Measurements from ENCODE around the gene AIG1. TPM values are rescaled to one million over a fixed set of nuclear protein-coding genes. Genes with fewer than 3 reads are reported as not detected.
"Not testable (repeated sequence)": the region's sequence is repeated elsewhere in the genome, so short reads cannot be mapped to it uniquely, and the experiment has no call there.

AIG1 gene
- total and polyA plus RNA-seq, 2 donors from 2014 or later: 57.3 to 146 TPM

DNA sequence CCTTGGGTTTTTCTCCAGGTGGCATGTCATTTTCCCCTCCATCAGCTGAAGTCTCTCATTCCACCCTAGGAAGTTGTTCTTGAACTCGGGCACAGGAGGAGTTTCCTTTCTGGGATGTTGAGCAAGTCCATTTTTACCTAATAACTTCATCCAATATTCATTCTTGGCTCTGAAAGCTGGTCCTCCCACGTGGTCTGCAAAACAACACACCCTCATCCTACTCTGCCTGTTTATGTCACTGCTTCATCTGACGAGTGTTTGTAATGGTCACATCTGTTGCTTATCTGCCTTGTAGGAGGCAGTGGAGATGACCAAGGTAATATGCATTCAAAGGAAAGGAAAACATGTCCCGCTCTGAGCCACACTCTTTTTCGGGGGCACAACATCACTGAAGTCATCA lies 41.7 kb upstream of the AIG1 start:
- FAIRE-seq (no peak), DNase-seq (no peak)
- no peaks in the 10 kb centered on the region for H3K36me3 ChIP-seq (ENCODE audit: control insufficient read depth in 2 of 3, insufficient read depth in 3 of 3, low read length in 3 of 3)
- no peaks in the 10 kb centered on the region for H3K9me3 ChIP-seq (ENCODE audit: control insufficient read depth in 2 of 3, insufficient read depth in 1 of 3, low read length in 3 of 3)
- no peak overlapping the region for H3K27ac ChIP-seq (ENCODE audit: low read depth in 2 of 2, low read length in 2 of 2)
- TF ChIP-seq, protein P1, sequence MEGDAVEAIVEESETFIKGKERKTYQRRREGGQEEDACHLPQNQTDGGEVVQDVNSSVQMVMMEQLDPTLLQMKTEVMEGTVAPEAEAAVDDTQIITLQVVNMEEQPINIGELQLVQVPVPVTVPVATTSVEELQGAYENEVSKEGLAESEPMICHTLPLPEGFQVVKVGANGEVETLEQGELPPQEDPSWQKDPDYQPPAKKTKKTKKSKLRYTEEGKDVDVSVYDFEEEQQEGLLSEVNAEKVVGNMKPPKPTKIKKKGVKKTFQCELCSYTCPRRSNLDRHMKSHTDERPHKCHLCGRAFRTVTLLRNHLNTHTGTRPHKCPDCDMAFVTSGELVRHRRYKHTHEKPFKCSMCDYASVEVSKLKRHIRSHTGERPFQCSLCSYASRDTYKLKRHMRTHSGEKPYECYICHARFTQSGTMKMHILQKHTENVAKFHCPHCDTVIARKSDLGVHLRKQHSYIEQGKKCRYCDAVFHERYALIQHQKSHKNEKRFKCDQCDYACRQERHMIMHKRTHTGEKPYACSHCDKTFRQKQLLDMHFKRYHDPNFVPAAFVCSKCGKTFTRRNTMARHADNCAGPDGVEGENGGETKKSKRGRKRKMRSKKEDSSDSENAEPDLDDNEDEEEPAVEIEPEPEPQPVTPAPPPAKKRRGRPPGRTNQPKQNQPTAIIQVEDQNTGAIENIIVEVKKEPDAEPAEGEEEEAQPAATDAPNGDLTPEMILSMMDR (IDR thresholded peaks at IDR 0.05; ENCODE audit: borderline replicate concordance, extremely low read depth, insufficient read depth): no peak
- H3K9ac ChIP-seq (ENCODE audit: low read length in 3 of 3): no peak overlapping the region
- no peak overlapping the region for H3K4me3 ChIP-seq (ENCODE audit: low read length in 3 of 3)
- no peaks in the 10 kb centered on the region for H3K27me3 ChIP-seq (ENCODE audit: control insufficient read depth, insufficient read depth, low read length)
- intact Hi-C loops (cut with DNase I): no loop called here
- H3K4me1 ChIP-seq (ENCODE audit: control insufficient read depth in 2 of 3, insufficient read depth in 2 of 3, low read depth in 1 of 3, low read length in 3 of 3): no peaks in the 10 kb centered on the region

GRCh38 chr6:143020862-143021261 lies 39.8 kb upstream of the AIG1 start:
- H3K4me3 ChIP-seq (ENCODE audit: low read length in 3 of 3); DNase-seq; H3K36me3 ChIP-seq (ENCODE audit: control insufficient read depth in 2 of 3, insufficient read depth in 3 of 3, low read length in 3 of 3); H3K9ac ChIP-seq (ENCODE audit: low read length in 3 of 3); H3K27ac ChIP-seq (ENCODE audit: low read depth in 2 of 2, low read length in 2 of 2); FAIRE-seq; H3K4me1 ChIP-seq (ENCODE audit: control insufficient read depth in 2 of 3, insufficient read depth in 2 of 3, low read depth in 1 of 3, low read length in 3 of 3); intact Hi-C loops (cut with DNase I); H3K27me3 ChIP-seq (ENCODE audit: control insufficient read depth, insufficient read depth, low read length); H3K9me3 ChIP-seq (ENCODE audit: control insufficient read depth in 2 of 3, insufficient read depth in 1 of 3, low read length in 3 of 3): not testable (repeated sequence)

GRCh38 chr6:143021543-143021942 lies 39.1 kb upstream of the AIG1 start:
- DNase-seq (no peak), FAIRE-seq (no peak)
- TF ChIP-seq, protein P1 (IDR thresholded peaks at IDR 0.05; ENCODE audit: borderline replicate concordance, extremely low read depth, insufficient read depth): no peak
- no peaks in the 10 kb centered on the region for H3K27me3 ChIP-seq (ENCODE audit: control insufficient read depth, insufficient read depth, low read length)
- no peaks in the 10 kb centered on the region for H3K36me3 ChIP-seq (ENCODE audit: control insufficient read depth in 2 of 3, insufficient read depth in 3 of 3, low read length in 3 of 3)
- H3K9me3 ChIP-seq (ENCODE audit: control insufficient read depth in 2 of 3, insufficient read depth in 1 of 3, low read length in 3 of 3): no peaks in the 10 kb centered on the region
- intact Hi-C loops (cut with DNase I): no loop called here
- H3K27ac ChIP-seq (ENCODE audit: low read depth in 2 of 2, low read length in 2 of 2): no peak overlapping the region
- H3K9ac ChIP-seq (ENCODE audit: low read length in 3 of 3): no peak overlapping the region
- no peak overlapping the region for H3K4me3 ChIP-seq (ENCODE audit: low read length in 3 of 3)
- no peaks in the 10 kb centered on the region for H3K4me1 ChIP-seq (ENCODE audit: control insufficient read depth in 2 of 3, insufficient read depth in 2 of 3, low read depth in 1 of 3, low read length in 3 of 3)

GRCh38 chr6:143022587-143022986 lies 38.1 kb upstream of the AIG1 start:
- FAIRE-seq (no peak), DNase-seq (no peak)
- H3K4me1 ChIP-seq (ENCODE audit: control insufficient read depth in 2 of 3, insufficient read depth in 2 of 3, low read depth in 1 of 3, low read length in 3 of 3): no peaks in the 10 kb centered on the region
- H3K4me3 ChIP-seq (ENCODE audit: low read length in 3 of 3): no peak overlapping the region
- H3K9ac ChIP-seq (ENCODE audit: low read length in 3 of 3): no peak overlapping the region
- H3K9me3 ChIP-seq (ENCODE audit: control insufficient read depth in 2 of 3, insufficient read depth in 1 of 3, low read length in 3 of 3): no peaks in the 10 kb centered on the region
- H3K36me3 ChIP-seq (ENCODE audit: control insufficient read depth in 2 of 3, insufficient read depth in 3 of 3, low read length in 3 of 3): no peaks in the 10 kb centered on the region
- TF ChIP-seq, protein P1 (IDR thresholded peaks at IDR 0.05; ENCODE audit: borderline replicate concordance, extremely low read depth, insufficient read depth): no peak
- H3K27me3 ChIP-seq (ENCODE audit: control insufficient read depth, insufficient read depth, low read length): no peaks in the 10 kb centered on the region
- intact Hi-C loops (cut with DNase I): no loop called here
- no peak overlapping the region for H3K27ac ChIP-seq (ENCODE audit: low read depth in 2 of 2, low read length in 2 of 2)
